K562 (cell line): Measurements from ENCODE around the gene SLC15A5. TPM values are rescaled to one million over a fixed set of nuclear protein-coding genes. Genes with fewer than 3 reads are reported as not detected.

ENCODE experiments used
- ATAC-seq: fragments of 200-7000 bp; cut with Tn5 transposase; 3 replicates; pipeline ENCODE4 v1.9.1; 2020; ENCODE audit warnings: moderate library complexity
- BruUV-seq: library from RNA; stranded (reverse); fragments of 400-500 nt; replicated peaks from 2 replicates; lab custom pipeline; 2021; lab: Mats Ljungman, UMichigan
- CTCF ChIA-PET: fragments of 300-600 bp; formaldehyde crosslinking; extraction: SDS; loops from one replicate; lab custom pipeline; 2021; ENCODE audit warnings: low intra/inter-chr PET ratio; lab: Yijun Ruan, JAX
- POLR2A ChIA-PET: fragments of 300-600, 350-650 bp; sonication (Branson Sonifier 250); formaldehyde crosslinking; extraction: SDS; loops from one replicate; lab custom pipeline; 2021; ENCODE audit warnings: antibody characterized with exemption, inconsistent platforms; lab: Yijun Ruan, JAX
- DNase-seq, 4 experiments: peaks; one replicate each; pipeline versions ENCODE4 v3.0.0 to v3.0.0-alpha.2; 2011 to 2018; ENCODE audit warnings: low spot score in 3 of 4, mixed read lengths in 3 of 4; ENCODE audit errors: extremely low read depth in 1 of 4
- FAIRE-seq: peaks from 2 replicates; lab custom pipeline; 2011; peaks lifted over from hg19 to GRCh38; lab: Jason Lieb, UNC
- H2AFZ ChIP-seq: 2 replicates; pipeline ENCODE4 v1.6.0; 2011; ENCODE audit warnings: low read depth, low read length, control low read depth, inconsistent platforms
- H3K27ac ChIP-seq: fragments of 200-600 bp; 3 replicates; pipeline ENCODE4 v1.8.0; 2011; ENCODE audit warnings: low read depth, mild to moderate bottlenecking, control low read depth, inconsistent platforms, low read length, moderate library complexity, mixed read lengths; ENCODE audit errors: extremely low read depth
- H3K27me3 ChIP-seq, 2 experiments: fragments of 300-600 bp in 1 of 2; 2 replicates in 1 of 2; 3 replicates in 1 of 2; pipeline versions ENCODE4 v1.6.0 to v1.8.0; 2011; ENCODE audit warnings: inconsistent platforms in 2 of 2, low read length in 2 of 2, mild to moderate bottlenecking in 1 of 2, mixed read lengths in 1 of 2, moderate library complexity in 1 of 2; ENCODE audit not compliant: control insufficient read depth in 2 of 2, insufficient read depth in 2 of 2
- H3K36me3 ChIP-seq: fragments of 300-600 bp; 3 replicates; pipeline ENCODE4 v1.8.0; 2011; ENCODE audit warnings: mild to moderate bottlenecking, low read length, inconsistent platforms; ENCODE audit not compliant: control insufficient read depth, insufficient read depth
- H3K4me1 ChIP-seq, 2 experiments: fragments of 200-600 bp in 1 of 2; replicated peaks in 1 of 2; 2 replicates in 1 of 2; 3 replicates in 1 of 2; pipeline versions ENCODE4 v1.5.1 to v1.8.0; 2011; ENCODE audit warnings: inconsistent platforms in 2 of 2, low read length in 2 of 2, mild to moderate bottlenecking in 1 of 2, mixed read lengths in 1 of 2, moderate library complexity in 1 of 2; ENCODE audit not compliant: control insufficient read depth in 2 of 2, insufficient read depth in 2 of 2
- H3K4me2 ChIP-seq: 2 replicates; pipeline ENCODE4 v1.6.1; 2011; ENCODE audit warnings: low read length, control low read depth, inconsistent platforms, mixed read lengths; ENCODE audit not compliant: insufficient read depth
- H3K4me3 ChIP-seq: fragments of 200-600 bp; sonication (generic), shearing (Covaris generic); 2 replicates; pipeline ENCODE4 v1.5.1; 2016; ENCODE audit warnings: control low read depth, inconsistent platforms
- H3K79me2 ChIP-seq: fragments of 200-600 bp; 3 replicates; pipeline ENCODE4 v1.8.0; 2011; ENCODE audit warnings: low read length, inconsistent platforms; ENCODE audit not compliant: control insufficient read depth, insufficient read depth
- H3K9ac ChIP-seq, 2 experiments: 2 replicates each; pipeline versions ENCODE4 v1.6.0 to v1.6.1; 2011; ENCODE audit warnings: low read depth in 2 of 2, low read length in 2 of 2, control low read depth in 1 of 2, inconsistent platforms in 1 of 2, mild to moderate bottlenecking in 1 of 2, mixed read lengths in 1 of 2; ENCODE audit not compliant: insufficient read depth in 1 of 2
- H3K9me1 ChIP-seq: one replicate; pipeline ENCODE4 v1.6.0; 2011; ENCODE audit warnings: inconsistent platforms, mild to moderate bottlenecking, low read length, moderate library complexity; ENCODE audit not compliant: control insufficient read depth, insufficient read depth
- H3K9me3 ChIP-seq: replicated peaks from 2 replicates; pipeline ENCODE4 v1.5.1; 2011; ENCODE audit warnings: low read depth, low read length, inconsistent platforms; ENCODE audit not compliant: control insufficient read depth, insufficient read depth
- H4K20me1 ChIP-seq: replicated peaks from 2 replicates; pipeline ENCODE4 v1.6.1; 2011; ENCODE audit warnings: low read length, inconsistent platforms, mixed read lengths; ENCODE audit not compliant: control insufficient read depth, insufficient read depth
- CBX1 ChIP-seq: sonication (generic); IDR thresholded peaks from 2 replicates; pipeline ENCODE4 v1.6.1; 2016; ENCODE audit warnings: antibody characterized with exemption, low read depth, mild to moderate bottlenecking
- HDGF ChIP-seq: fragments of 450-650 bp; IDR thresholded peaks from 2 replicates; pipeline ENCODE4 v1.6.1; 2016
- HNRNPUL1 ChIP-seq: fragments of 200-400 bp; formaldehyde crosslinking; IDR thresholded peaks from 2 replicates; pipeline ENCODE4 v1.6.1; 2017; ENCODE audit warnings: low read length
- STAT5B ChIP-seq: fragments of 250-450 bp; sonication (Bioruptor Pico); IDR thresholded peaks from 2 replicates; pipeline ENCODE4 v1.8.0; 2021; ENCODE audit warnings: mild to moderate bottlenecking, inconsistent platforms
- ZNF143 ChIP-seq: sonication (generic); formaldehyde crosslinking; IDR thresholded peaks from 2 replicates; pipeline ENCODE4 v1.9.0; 2022; ENCODE audit warnings: mild to moderate bottlenecking, missing genetic modification reagents
- WGBS: fragments of 100-300 bp; shearing (Covaris generic); methylation state at CpG from one replicate; pipeline ENCODE4 v1.1.6; 2016; ENCODE audit warnings: low coverage, mixed read lengths; ENCODE audit not compliant: insufficient coverage; ENCODE audit errors: missing lambda C conversion rate; 5-methylcytosine and 5-hydroxymethylcytosine counted together
- in situ Hi-C: fragments of 300-500 bp; cut with MboI; formaldehyde crosslinking; loops from 4 replicates; pipeline ENCODE4 v1.15.0; 2018; ENCODE audit warnings: inconsistent platforms, mixed read lengths
- intact Hi-C: fragments of 100-400 bp; cut with micrococcal nuclease; formaldehyde crosslinking; loops from 2 replicates; pipeline ENCODE4 v1.14.2; 2022
- polyA plus RNA-seq, 8 experiments: library from polyadenylated mRNA; depleted of rRNA in 4 of 8; stranded (reverse) in 5 of 8; unstranded in 3 of 8; fragments of >200 nt; fragmentation: Nextera tagmentation in 2 of 8; fragmentation: Illumina TruSeq in 1 of 8; extraction: Ambion mirVana in 2 of 8; extraction: Trizol in 1 of 8; gene quantifications; 2 replicates each; pipeline versions ENCODE4 v1.2.1 to v1.2.3, GENCODE V29; 2011 to 2014; ENCODE audit warnings: inconsistent platforms in 1 of 8, missing spikeins in 1 of 8
- total RNA-seq, 7 experiments: library from RNA; depleted of rRNA in 6 of 7; stranded (reverse); fragments of >200 nt in 6 of 7; fragmentation: Illumina TruSeq in 2 of 7; extraction: Trizol in 2 of 7; gene quantifications; 2 replicates each; pipeline versions ENCODE4 v1.2.1 to v1.2.3, GENCODE V29; 2011 to 2021; ENCODE audit warnings: low replicate concordance in 1 of 7
- TF ChIP-seq, protein P1 (sequence below): fragments of 450-650 bp; conservative IDR thresholded peaks from 2 replicates; pipeline ENCODE4 v1.6.1; 2016; ENCODE audit warnings: missing genetic modification characterization, low read depth, mild to moderate bottlenecking, missing compliant biosample characterization, moderate library complexity

Gene SLC15A5
- total and polyA plus RNA-seq, 9 of the 15 experiments (the other 6 are each of a cell fraction or from before 2014, with no cell fraction given), result not detected

DNA sequence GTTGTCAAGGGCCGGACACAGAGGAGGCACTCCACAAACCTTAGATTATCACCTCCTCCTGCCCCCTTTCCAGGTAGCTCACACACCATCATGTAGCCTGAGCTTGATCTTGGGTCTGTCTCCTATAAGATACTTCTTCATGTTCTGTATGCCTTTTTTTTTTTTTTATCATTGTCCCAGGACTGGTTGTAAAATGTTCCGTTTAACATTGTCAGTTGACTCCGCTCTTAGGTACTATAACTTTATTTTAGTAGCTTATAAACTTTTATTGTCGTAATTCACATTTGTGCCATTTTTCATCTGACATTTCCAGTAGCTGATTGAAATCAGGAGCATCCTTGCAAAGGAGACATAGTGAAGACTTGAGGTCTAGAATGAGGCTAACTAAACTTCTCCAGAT lies 79.9 kb downstream of the SLC15A5 start:
- CTCF ChIA-PET, result no interaction called here
- 3% methylated on average over 4 of the region's 4 CpGs for WGBS
- H2AFZ ChIP-seq, result no peak overlapping the region
- H3K27ac ChIP-seq, result no peak overlapping the region
- intact Hi-C loops (loop anchor here (10.0 kb wide), 1 partner anchor 167 kb away; no protein-coding TSS in a partner anchor), in situ Hi-C loops (no loop called here)
- no peak for TF ChIP-seq HDGF
- TF ChIP-seq ZNF143 (CRISPR knock-in tag), result no peak
- TF ChIP-seq, protein P1, sequence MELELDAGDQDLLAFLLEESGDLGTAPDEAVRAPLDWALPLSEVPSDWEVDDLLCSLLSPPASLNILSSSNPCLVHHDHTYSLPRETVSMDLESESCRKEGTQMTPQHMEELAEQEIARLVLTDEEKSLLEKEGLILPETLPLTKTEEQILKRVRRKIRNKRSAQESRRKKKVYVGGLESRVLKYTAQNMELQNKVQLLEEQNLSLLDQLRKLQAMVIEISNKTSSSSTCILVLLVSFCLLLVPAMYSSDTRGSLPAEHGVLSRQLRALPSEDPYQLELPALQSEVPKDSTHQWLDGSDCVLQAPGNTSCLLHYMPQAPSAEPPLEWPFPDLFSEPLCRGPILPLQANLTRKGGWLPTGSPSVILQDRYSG (tag), result no peak
- no peak for TF ChIP-seq HNRNPUL1
- no peak for TF ChIP-seq CBX1
- no peak for TF ChIP-seq STAT5B (CRISPR knock-in tag)
- no peaks in the 10 kb centered on the region for H3K36me3 ChIP-seq
- H3K4me1 ChIP-seq, result no peaks in the 10 kb centered on the region
- FAIRE-seq, result no peak
- no TSS peak for BruUV-seq
- no peaks in the 10 kb centered on the region for H4K20me1 ChIP-seq
- H3K27me3 ChIP-seq, result no peaks in the 10 kb centered on the region
- H3K4me2 ChIP-seq, result no peak overlapping the region
- ATAC-seq, result no peak
- DNase-seq, result no peak
- H3K4me3 ChIP-seq, result no peak overlapping the region
- H3K9ac ChIP-seq, result no peak overlapping the region
- H3K79me2 ChIP-seq, result no peaks in the 10 kb centered on the region
- H3K9me3 ChIP-seq, result no peaks in the 10 kb centered on the region
- no peaks in the 10 kb centered on the region for H3K9me1 ChIP-seq
- POLR2A ChIA-PET, result no interaction called here
